Spleen (tissue), 11 donors: ENCODE measurements around the gene LRRN4CL. TPM values are rescaled to one million over a fixed set of nuclear protein-coding genes. Genes with fewer than 3 reads are reported as not detected.
"Not testable (repeated sequence)": the region's sequence is repeated elsewhere in the genome, so short reads cannot be mapped to it uniquely, and the experiment has no call there.

Experiments
- DNase-seq: peaks from one replicate; pipeline ENCODE4 v3.0.0-alpha.2; 2020
- H3K27ac ChIP-seq, 8 donors: fragments of 200-600 bp; sonication (generic) in 7 of 8; 1 replicate in 4 of 8; 2 replicates in 4 of 8; pipeline versions ENCODE4 v1.5.0 to v1.8.0; 2016 to 2021; ENCODE audit warnings: inconsistent platforms in 4 of 8, mild to moderate bottlenecking in 4 of 8, moderate library complexity in 1 of 8
- H3K27me3 ChIP-seq, 7 donors: fragments of 200-600 bp; sonication (generic) in 6 of 7; replicated peaks in 1 of 7; 1 replicate in 4 of 7; 2 replicates in 3 of 7; pipeline versions ENCODE4 v1.5.0 to v1.8.0; 2016 to 2021; ENCODE audit warnings: inconsistent platforms in 3 of 7, mild to moderate bottlenecking in 1 of 7
- H3K36me3 ChIP-seq, 6 donors: fragments of 200-600 bp; sonication (generic) in 5 of 6; 1 replicate in 4 of 6; 2 replicates in 2 of 6; pipeline versions ENCODE4 v1.5.0 to v1.8.0; 2016 to 2021; ENCODE audit warnings: inconsistent platforms in 2 of 6
- H3K4me1 ChIP-seq, 6 donors: fragments of 200-600 bp; sonication (generic) in 5 of 6; 1 replicate in 3 of 6; 2 replicates in 3 of 6; pipeline versions ENCODE4 v1.5.0 to v1.8.0; 2016 to 2021; ENCODE audit warnings: inconsistent platforms in 3 of 6
- H3K4me3 ChIP-seq, 8 donors: fragments of 200-600 bp; sonication (generic) in 7 of 8; 1 replicate in 4 of 8; 2 replicates in 4 of 8; pipeline versions ENCODE4 v1.5.0 to v1.8.0; 2016 to 2021; ENCODE audit warnings: inconsistent platforms in 4 of 8, mild to moderate bottlenecking in 4 of 8, moderate library complexity in 2 of 8
- H3K9me3 ChIP-seq, 8 donors: fragments of 200-600 bp; sonication (generic) in 7 of 8; 1 replicate in 4 of 8; 2 replicates in 4 of 8; pipeline versions ENCODE4 v1.5.0 to v1.8.0; 2016 to 2021; ENCODE audit warnings: inconsistent platforms in 4 of 8
- POLR2A ChIP-seq, 3 donors: fragments of 450-650 bp; IDR thresholded peaks; one replicate each; pipeline ENCODE4 v1.5.1; 2017; ENCODE audit warnings: antibody characterized with exemption in 3 of 3, mild to moderate bottlenecking in 1 of 3
- POLR2AphosphoS5 ChIP-seq, 3 donors: sonication (generic); formaldehyde crosslinking; IDR thresholded peaks; one replicate each; pipeline ENCODE4 v1.5.1; 2017; ENCODE audit warnings: antibody characterized with exemption in 3 of 3
- WGBS, 5 donors: extraction: QIAGEN DNeasy Blood & Tissue Kit in 3 of 5; methylation state at CpG; one replicate each; pipeline versions ENCODE4 v1.1.5 to v1.1.7; 2013 to 2018; 5-methylcytosine and 5-hydroxymethylcytosine counted together
- intact Hi-C: fragments of 100-400 bp; cut with DNase I; formaldehyde crosslinking; loops from one replicate; pipeline ENCODE4 v1.15.0; 2023; ENCODE audit warnings: low total_unique reads
- polyA plus RNA-seq, 3 donors: library from polyadenylated mRNA; stranded (reverse); fragments of 200-250 nt; gene quantifications; one replicate each; pipeline ENCODE4 v1.2.1, GENCODE V29; 2013
- total RNA-seq, 7 donors: library from RNA; depleted of rRNA in 3 of 7; stranded (reverse); fragments of >200 nt in 3 of 7; fragmentation: NEBNext Ultra II Directional in 4 of 7; extraction: Animal tissue kit (Norgen Biotek cat#: 25700) in 4 of 7; gene quantifications; one replicate each; pipeline versions ENCODE4 v1.1.0 to v1.2.1, GENCODE V29; 2016 to 2021
- TF ChIP-seq, protein P1 (sequence below), 11 experiments: fragments of 200-600 bp in 7 of 11; fragments of 450-650 bp in 4 of 11; sonication (generic) in 4 of 11; IDR thresholded peaks in 8 of 11; conservative IDR thresholded peaks in 3 of 11; 1 replicate in 7 of 11; 2 replicates in 4 of 11; pipeline versions ENCODE4 v1.4.0 to v1.8.0; 2016 to 2021; ENCODE audit warnings: antibody characterized with exemption in 11 of 11, inconsistent platforms in 4 of 11, mild to moderate bottlenecking in 1 of 11
- donor health status: healthy with polysubstance abuse.
- donor health status: DM: no; HTN: no; CAD: no; lungs with moderate emphysema.
- donor health status: DM: no; HTN: no; CAD: no.
- donor health status: Bipolar disorder and iron deficiency.
- donor health status: healthy.
- donor health status: DM: no; HTN: no; CAD: no.
- donor health status: DM: yes; HTN: yes; CAD: no.

The LRRN4CL gene
- total and polyA plus RNA-seq, 10 donors: 0.04 to 0.48 (median 0.17) TPM; not detected in 7

DNA sequence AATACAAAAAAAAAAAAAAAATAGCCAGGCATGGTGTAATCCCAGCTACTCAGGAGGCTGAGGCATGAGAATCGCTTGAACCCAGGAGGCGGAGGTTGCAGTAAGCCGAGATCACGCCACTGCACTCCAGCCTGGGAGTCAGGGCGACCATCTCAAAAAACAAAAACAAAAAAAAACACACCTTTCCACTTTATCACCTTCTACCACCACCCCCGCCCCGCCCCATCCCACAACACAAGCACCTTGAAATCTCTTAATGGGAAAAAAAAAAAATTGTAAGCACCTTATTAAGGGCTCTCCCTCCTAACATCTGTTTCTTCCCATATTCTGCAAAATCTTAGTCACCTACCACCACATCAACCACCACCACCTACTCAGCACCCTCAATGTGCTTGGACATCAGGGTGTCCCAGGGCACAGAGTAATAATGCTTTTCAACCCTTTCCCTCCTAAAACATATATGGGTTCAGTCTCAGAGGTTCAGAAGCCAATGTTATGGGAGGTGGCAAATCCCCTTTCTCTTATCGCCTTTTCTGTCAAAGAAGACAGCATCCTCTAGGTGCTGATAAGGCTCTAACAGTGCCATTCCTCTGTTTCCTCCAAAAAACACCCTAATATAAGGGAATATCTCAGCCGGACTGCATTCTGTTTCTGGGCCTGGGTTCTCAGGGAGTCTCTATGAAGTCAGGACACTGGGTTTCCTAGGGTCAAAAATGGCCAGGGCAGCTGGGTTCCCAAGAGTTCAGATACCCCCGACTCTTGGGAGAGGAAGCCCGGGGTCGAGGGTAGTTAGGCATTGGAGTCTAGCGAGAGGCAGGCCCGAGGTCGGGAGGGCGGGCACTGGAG is 36.9 kb downstream of the LRRN4CL start:
- TF ChIP-seq POLR2A (IDR thresholded peaks at IDR 0.05) (no peak), POLR2AphosphoS5 (IDR thresholded peaks at IDR 0.05) (no peak)
- TF ChIP-seq, protein P1, sequence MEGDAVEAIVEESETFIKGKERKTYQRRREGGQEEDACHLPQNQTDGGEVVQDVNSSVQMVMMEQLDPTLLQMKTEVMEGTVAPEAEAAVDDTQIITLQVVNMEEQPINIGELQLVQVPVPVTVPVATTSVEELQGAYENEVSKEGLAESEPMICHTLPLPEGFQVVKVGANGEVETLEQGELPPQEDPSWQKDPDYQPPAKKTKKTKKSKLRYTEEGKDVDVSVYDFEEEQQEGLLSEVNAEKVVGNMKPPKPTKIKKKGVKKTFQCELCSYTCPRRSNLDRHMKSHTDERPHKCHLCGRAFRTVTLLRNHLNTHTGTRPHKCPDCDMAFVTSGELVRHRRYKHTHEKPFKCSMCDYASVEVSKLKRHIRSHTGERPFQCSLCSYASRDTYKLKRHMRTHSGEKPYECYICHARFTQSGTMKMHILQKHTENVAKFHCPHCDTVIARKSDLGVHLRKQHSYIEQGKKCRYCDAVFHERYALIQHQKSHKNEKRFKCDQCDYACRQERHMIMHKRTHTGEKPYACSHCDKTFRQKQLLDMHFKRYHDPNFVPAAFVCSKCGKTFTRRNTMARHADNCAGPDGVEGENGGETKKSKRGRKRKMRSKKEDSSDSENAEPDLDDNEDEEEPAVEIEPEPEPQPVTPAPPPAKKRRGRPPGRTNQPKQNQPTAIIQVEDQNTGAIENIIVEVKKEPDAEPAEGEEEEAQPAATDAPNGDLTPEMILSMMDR (IDR thresholded peaks at IDR 0.05 in 8 of 11, conservative IDR thresholded peaks at IDR 0.05 in 3 of 11): no peak
- H3K27ac ChIP-seq: peak overlapping the region; percentile 78 to 97 (median 91)
- H3K4me3 ChIP-seq: peak overlapping the region; percentile 50 to 90 (median 77)
- intact Hi-C loops: no loop called here
- H3K27me3 ChIP-seq: no peaks in the 10 kb centered on the region
- H3K9me3 ChIP-seq: no peaks in the 10 kb centered on the region
- peak; percentile 25 for DNase-seq
- H3K4me1 ChIP-seq: peaks cover 12 to 53% (median 29%) of the 10 kb centered on the region in 6 donors
- H3K36me3 ChIP-seq: peaks cover 0 to 33% (median 23%) of the 10 kb centered on the region in 6 donors
- WGBS, 5 donors: 35 to 38% (median 38%) methylated on average over 13 to 16 of the region's 16 CpGs

DNA sequence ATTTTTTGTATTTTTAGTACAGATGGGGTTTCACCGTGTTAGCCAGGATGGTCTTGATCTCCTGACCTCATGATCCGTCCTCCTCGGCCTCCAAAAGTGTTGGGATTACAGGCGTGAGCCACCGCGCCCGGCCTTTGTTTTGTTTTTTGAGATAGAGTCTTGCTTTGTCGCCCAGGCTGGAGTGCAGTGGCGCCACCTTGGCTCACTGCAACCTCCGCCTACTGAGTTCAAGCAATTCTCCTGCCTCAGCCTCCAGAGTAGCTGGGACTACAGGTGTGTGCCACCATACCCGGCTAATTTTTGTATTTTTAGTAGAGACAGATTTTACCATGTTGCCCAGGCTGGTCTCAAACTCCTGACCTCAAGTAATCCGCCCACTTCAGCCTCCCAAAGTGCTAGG is 39.0 kb downstream of the LRRN4CL start:
- H3K27ac ChIP-seq, H3K9me3 ChIP-seq, intact Hi-C loops, H3K27me3 ChIP-seq, H3K4me3 ChIP-seq: not testable (repeated sequence)
- H3K4me1 ChIP-seq: peaks cover 23 to 72% (median 46%) of the 10 kb centered on the region in 6 donors
- peaks cover 0 to 33% (median 23%) of the 10 kb centered on the region in 6 donors for H3K36me3 ChIP-seq
- 88 to 98% (median 94%) methylated on average over 12 of the region's 12 CpGs for WGBS, 5 donors
- DNase-seq: peak; percentile 29

DNA sequence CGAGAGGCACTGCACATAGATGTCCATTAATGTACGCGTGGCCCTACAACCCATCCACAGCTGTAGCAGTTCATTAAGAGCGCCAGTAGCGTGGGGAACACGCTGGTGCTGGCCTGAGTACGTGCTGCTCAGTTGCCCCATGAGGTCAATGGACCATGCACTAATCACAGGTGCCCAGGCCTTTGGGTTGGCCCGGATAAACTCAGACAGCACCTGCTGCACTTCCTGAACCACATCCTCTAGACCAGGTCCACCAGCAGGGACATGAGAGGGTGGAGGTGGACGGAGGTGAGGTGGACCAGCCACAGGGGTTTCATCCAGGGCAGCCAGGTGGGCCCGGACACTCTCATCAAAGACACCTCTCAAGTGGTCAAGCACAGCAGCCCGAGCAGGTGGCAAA is 39.8 kb downstream of the LRRN4CL start:
- Histone ChIP-seq H3K36me3 (peaks cover 0 to 35% (median 24%) of the 10 kb centered on the region in 6 donors), H3K4me3 (no peak overlapping the region), H3K9me3 (no peaks in the 10 kb centered on the region), H3K27me3 (no peaks in the 10 kb centered on the region), H3K27ac (no peak overlapping the region), H3K4me1 (peaks cover 29 to 77% (median 53%) of the 10 kb centered on the region in 6 donors)
- TF ChIP-seq, protein P1 (IDR thresholded peaks at IDR 0.05 in 8 of 11, conservative IDR thresholded peaks at IDR 0.05 in 3 of 11): no peak
- TF ChIP-seq POLR2AphosphoS5 (IDR thresholded peaks at IDR 0.05): no peak
- no peak for TF ChIP-seq POLR2A (IDR thresholded peaks at IDR 0.05)
- DNase-seq: peak; percentile 62
- 86 to 89% (median 89%) methylated on average over 11 of the region's 11 CpGs for WGBS, 5 donors
- intact Hi-C loops: no loop called here

GRCh38 chr11:62648967-62649364 is 40.4 kb downstream of the LRRN4CL start:
- Histone ChIP-seq H3K27me3 (no peaks in the 10 kb centered on the region), H3K27ac (no peak overlapping the region), H3K36me3 (peaks cover 0 to 40% (median 28%) of the 10 kb centered on the region in 6 donors), H3K4me3 (no peak overlapping the region), H3K4me1 (peaks cover 32 to 77% (median 55%) of the 10 kb centered on the region in 6 donors), H3K9me3 (no peaks in the 10 kb centered on the region)
- TF ChIP-seq, protein P1 (IDR thresholded peaks at IDR 0.05 in 8 of 11, conservative IDR thresholded peaks at IDR 0.05 in 3 of 11): no peak
- no peak for TF ChIP-seq POLR2A (IDR thresholded peaks at IDR 0.05)
- TF ChIP-seq POLR2AphosphoS5 (IDR thresholded peaks at IDR 0.05): no peak
- intact Hi-C loops: no loop called here
- DNase-seq: peak; percentile 75
- WGBS, 5 donors: 94 to 98% (median 95%) methylated on average over 11 of the region's 11 CpGs
